DOHH2 (cell line): ENCODE data around the gene NOB1.

Experiments used
- H3F3A ChIP-seq: fragments of 200-600 bp; sonication (generic), shearing (Covaris generic); 2 replicates; pipeline ENCODE4 v1.6.0; 2016; ENCODE audit warnings: antibody characterized with exemption, mild to moderate bottlenecking; ENCODE audit not compliant: control insufficient read depth, insufficient read depth
- H3K27ac ChIP-seq: fragments of 200-600 bp; sonication (generic); 2 replicates; pipeline ENCODE4 v1.5.1; 2014; ENCODE audit warnings: low read depth, mild to moderate bottlenecking, low read length, moderate library complexity
- H3K27me3 ChIP-seq: fragments of 200-600 bp; sonication (generic); 2 replicates; pipeline ENCODE4 v1.6.1; 2014; ENCODE audit warnings: mild to moderate bottlenecking, low read length, mixed read lengths; ENCODE audit not compliant: control insufficient read depth
- H3K36me3 ChIP-seq: fragments of 200-600 bp; sonication (generic); 2 replicates; pipeline ENCODE4 v1.6.1; 2014; ENCODE audit warnings: mild to moderate bottlenecking, low read length, moderate library complexity, mixed read lengths; ENCODE audit not compliant: control insufficient read depth
- H3K4me1 ChIP-seq: fragments of 200-600 bp; sonication (generic); 2 replicates; pipeline ENCODE4 v1.6.1; 2014; ENCODE audit warnings: mild to moderate bottlenecking, low read length, mixed read lengths; ENCODE audit not compliant: control insufficient read depth
- H3K4me2 ChIP-seq: fragments of 200-600 bp; sonication (generic); 2 replicates; pipeline ENCODE4 v1.6.0; 2014; ENCODE audit warnings: mild to moderate bottlenecking, low read length, moderate library complexity
- H3K4me3 ChIP-seq: fragments of 200-600 bp; sonication (generic); 2 replicates; pipeline ENCODE4 v1.5.1; 2014; ENCODE audit warnings: mild to moderate bottlenecking, low read length, mixed read lengths
- H3K79me2 ChIP-seq: fragments of 200-600 bp; sonication (generic); 2 replicates; pipeline ENCODE4 v1.6.1; 2014; ENCODE audit warnings: mild to moderate bottlenecking, low read length, mixed read lengths; ENCODE audit not compliant: control insufficient read depth
- H3K9me2 ChIP-seq: fragments of 200-600 bp; sonication (generic); replicated peaks from 2 replicates; pipeline ENCODE4 v1.6.1; 2014; ENCODE audit warnings: mild to moderate bottlenecking, low read length, mixed read lengths; ENCODE audit not compliant: control insufficient read depth
- H3K9me3 ChIP-seq: fragments of 200-600 bp; sonication (generic); 2 replicates; pipeline ENCODE4 v1.6.1; 2014; ENCODE audit warnings: antibody characterized with exemption, low read length, mixed read lengths; ENCODE audit not compliant: control insufficient read depth, insufficient read depth
- H4K20me1 ChIP-seq: fragments of 200-600 bp; sonication (generic); 2 replicates; pipeline ENCODE4 v1.6.0; 2014; ENCODE audit warnings: low read depth, mild to moderate bottlenecking, antibody characterized with exemption, low read length, moderate library complexity; ENCODE audit not compliant: control insufficient read depth, insufficient read depth
- EZH2phosphoT487 ChIP-seq: fragments of 200-600 bp; sonication (generic); IDR thresholded peaks from 2 replicates; pipeline ENCODE4 v1.6.1; 2017; ENCODE audit warnings: borderline replicate concordance, mild to moderate bottlenecking, antibody characterized with exemption, low read length, moderate library complexity, mixed read lengths
- TF ChIP-seq, protein P1 (sequence below): fragments of 200-600 bp; sonication (generic); IDR thresholded peaks from one replicate; pipeline ENCODE4 v1.5.1; 2014; ENCODE audit warnings: antibody characterized with exemption, mild to moderate bottlenecking, low read depth, low read length; ENCODE audit not compliant: poor library complexity, severe bottlenecking

Gene NOB1

DNA sequence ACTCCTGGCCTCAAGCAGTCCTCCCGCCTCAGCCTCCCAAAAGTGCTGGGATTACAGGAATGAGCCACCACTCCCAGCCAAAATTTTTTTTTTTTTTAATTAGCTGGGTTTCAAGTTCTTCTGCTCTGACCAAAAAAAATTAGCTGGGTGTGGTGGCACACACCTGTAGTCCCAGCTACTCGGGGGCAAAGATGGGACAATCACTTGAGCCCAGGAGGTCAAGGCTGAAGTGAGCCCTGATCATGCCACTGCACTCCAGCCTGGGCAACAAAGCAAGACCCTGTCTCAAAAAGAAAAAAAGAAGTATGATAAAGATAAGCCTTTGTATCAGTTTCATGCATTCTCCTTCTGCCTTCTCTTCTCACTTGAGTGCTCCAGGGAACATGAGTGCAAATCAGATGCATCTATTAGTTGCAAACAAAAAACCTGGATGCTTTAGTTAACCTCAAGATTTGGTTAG lies 30.3 kb downstream of the NOB1 start:
- Histone ChIP-seq H4K20me1 (no peaks in the 10 kb centered on the region), H3K36me3 (no peaks in the 10 kb centered on the region), H3K9me2 (no peaks in the 10 kb centered on the region), H3K4me2 (no peak overlapping the region), H3K9me3 (no peaks in the 10 kb centered on the region), H3K79me2 (peaks cover 3% of the 10 kb centered on the region; the same call in 1 of the 2 replicates), H3K4me1 (peaks cover 21% of the 10 kb centered on the region), H3F3A (no peaks in the 10 kb centered on the region), H3K27ac (no peak overlapping the region), H3K4me3 (no peak overlapping the region), H3K27me3 (no peaks in the 10 kb centered on the region)
- TF ChIP-seq, protein P1, sequence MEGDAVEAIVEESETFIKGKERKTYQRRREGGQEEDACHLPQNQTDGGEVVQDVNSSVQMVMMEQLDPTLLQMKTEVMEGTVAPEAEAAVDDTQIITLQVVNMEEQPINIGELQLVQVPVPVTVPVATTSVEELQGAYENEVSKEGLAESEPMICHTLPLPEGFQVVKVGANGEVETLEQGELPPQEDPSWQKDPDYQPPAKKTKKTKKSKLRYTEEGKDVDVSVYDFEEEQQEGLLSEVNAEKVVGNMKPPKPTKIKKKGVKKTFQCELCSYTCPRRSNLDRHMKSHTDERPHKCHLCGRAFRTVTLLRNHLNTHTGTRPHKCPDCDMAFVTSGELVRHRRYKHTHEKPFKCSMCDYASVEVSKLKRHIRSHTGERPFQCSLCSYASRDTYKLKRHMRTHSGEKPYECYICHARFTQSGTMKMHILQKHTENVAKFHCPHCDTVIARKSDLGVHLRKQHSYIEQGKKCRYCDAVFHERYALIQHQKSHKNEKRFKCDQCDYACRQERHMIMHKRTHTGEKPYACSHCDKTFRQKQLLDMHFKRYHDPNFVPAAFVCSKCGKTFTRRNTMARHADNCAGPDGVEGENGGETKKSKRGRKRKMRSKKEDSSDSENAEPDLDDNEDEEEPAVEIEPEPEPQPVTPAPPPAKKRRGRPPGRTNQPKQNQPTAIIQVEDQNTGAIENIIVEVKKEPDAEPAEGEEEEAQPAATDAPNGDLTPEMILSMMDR = no peak
- no peak for TF ChIP-seq EZH2phosphoT487

DNA sequence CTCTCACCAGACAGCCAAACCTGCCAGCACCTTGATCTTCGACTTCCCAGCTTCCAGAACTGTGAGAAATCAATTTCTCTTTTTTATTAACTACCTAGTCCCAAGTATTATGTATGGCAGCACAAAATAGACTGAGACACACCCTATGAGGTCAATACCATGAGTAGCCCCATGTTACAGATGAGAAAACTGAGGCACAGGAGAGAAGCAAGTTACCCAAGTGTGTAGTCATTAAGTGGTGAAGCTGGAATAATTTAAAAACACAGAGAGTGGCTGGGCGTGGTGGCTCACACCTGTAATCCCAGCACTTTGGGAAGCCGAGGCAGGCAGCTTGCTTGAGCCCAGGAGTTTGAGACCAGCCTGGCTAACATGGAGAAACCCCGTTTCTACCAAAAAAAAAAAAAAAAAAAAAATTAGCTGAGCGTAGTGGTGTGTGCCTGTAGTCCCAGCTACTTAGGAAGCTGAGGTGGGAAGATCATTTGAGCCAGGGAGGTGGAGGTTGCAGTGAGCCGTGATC lies 33.2 kb downstream of the NOB1 start:
- Histone ChIP-seq H3K36me3 (no peaks in the 10 kb centered on the region), H3K27ac (no peak overlapping the region)

DNA sequence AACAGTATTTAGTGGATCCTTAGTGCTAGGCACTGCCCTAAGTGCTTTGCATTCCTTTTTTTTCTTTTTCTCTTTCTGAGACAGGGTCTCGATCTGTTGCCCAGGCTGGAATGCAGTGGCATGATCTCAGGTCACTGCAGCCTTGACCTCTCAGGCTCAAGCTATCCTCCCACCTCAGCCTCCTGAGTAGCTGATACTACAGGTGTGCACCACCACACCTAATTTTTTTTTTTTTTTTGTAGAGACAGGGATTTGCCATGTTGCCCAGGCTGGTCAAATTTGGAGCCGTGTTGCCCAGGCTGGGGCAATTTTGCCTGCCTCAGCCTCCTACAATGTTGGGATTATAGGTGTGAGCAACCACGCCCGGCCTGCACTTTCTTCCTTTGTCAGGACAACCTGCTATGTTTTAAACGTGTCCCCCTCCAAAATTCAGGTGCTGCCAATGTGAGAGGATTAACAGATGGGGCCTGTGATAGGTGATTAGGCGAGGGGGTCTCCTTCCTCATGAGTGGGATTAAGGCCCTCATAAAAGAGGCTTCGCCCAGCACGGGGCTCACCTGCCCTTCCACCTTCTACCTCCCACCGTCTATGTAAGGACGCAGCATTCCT lies 33.8 kb downstream of the NOB1 start:
- Histone ChIP-seq H3K9me2 (no peaks in the 10 kb centered on the region), H3K4me2 (no peak overlapping the region), H3K27ac (no peak overlapping the region), H3K27me3 (no peaks in the 10 kb centered on the region), H3K4me1 (peaks cover 9% of the 10 kb centered on the region), H3K9me3 (no peaks in the 10 kb centered on the region), H3K36me3 (no peaks in the 10 kb centered on the region), H3K79me2 (no peaks in the 10 kb centered on the region), H4K20me1 (no peaks in the 10 kb centered on the region), H3K4me3 (no peak overlapping the region), H3F3A (no peaks in the 10 kb centered on the region)
- TF ChIP-seq, protein P1 = no peak

More for the DNA sequence above, 33.2 kb downstream of the NOB1 start:
- H3K9me3 ChIP-seq = no peaks in the 10 kb centered on the region
- no peak for TF ChIP-seq EZH2phosphoT487
- TF ChIP-seq, protein P1 = no peak
- no peaks in the 10 kb centered on the region for H3F3A ChIP-seq
- no peaks in the 10 kb centered on the region for H3K79me2 ChIP-seq
- peaks cover 12% of the 10 kb centered on the region for H3K4me1 ChIP-seq
- H4K20me1 ChIP-seq = no peaks in the 10 kb centered on the region
- H3K27me3 ChIP-seq = no peaks in the 10 kb centered on the region
- no peak overlapping the region for H3K4me2 ChIP-seq
- no peaks in the 10 kb centered on the region for H3K9me2 ChIP-seq
- H3K4me3 ChIP-seq = no peak overlapping the region
